HG02610 (cell line): Measurements from ENCODE around the gene MRPL27.

Experiments used
- ATAC-seq: cut with Tn5 transposase; IDR thresholded peaks from one replicate; pipeline ENCODE4 v1.9.1; 2021; ENCODE audit warnings: mild to moderate bottlenecking, moderate library complexity; ENCODE audit not compliant: unreplicated experiment

The MRPL27 gene

GRCh38 chr17:50319306-50320004, 53.5 kb downstream of the MRPL27 start:
- ATAC-seq = no peak

- ATAC-seq = no peak
Measured at GRCh38 chr17:50318501-50319285, 54.3 kb downstream of the MRPL27 start.
